ENCODE measurements around the gene ZBTB21. TPM values are rescaled to one million over a fixed set of nuclear protein-coding genes. Genes with fewer than 3 reads are reported as not detected.
"Not testable (repeated sequence)": the region's sequence is repeated elsewhere in the genome, so short reads cannot be mapped to it uniquely, and the experiment has no call there.

The ZBTB21 gene
- total RNA-seq, 1 donor from 2014 or later: 3.7 TPM

DNA sequence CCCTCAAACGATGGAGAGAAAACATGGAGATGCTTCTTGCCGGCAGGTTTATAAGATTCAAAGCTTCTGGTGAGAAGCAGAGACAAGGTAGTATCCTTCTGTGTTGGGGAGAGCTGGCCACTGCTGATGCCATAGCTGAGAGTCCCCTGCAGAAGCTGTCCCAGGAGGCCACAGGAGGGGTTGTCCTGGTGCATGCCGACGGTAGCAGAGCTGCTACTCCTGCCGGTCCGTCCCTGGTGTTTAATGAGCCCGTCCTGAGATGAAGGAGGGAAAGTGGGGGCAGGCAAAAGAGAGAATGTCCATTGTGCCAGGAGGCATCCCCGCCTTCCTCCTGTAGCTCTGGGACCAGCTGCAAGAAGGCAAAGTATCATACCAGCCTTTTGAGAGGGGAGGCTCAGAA lies 46.0 kb downstream of the ZBTB21 start:
- Histone ChIP-seq H3K27ac (ENCODE audit: low read depth, low read length) (no peak overlapping the region), H3K9ac (ENCODE audit: low read depth in 1 of 3, low read length in 3 of 3) (no peak overlapping the region), H3K4me3 (ENCODE audit: low read length in 3 of 3) (no peak overlapping the region), H3K9me3 (ENCODE audit: control insufficient read depth in 3 of 3, low read length in 3 of 3) (no peaks in the 10 kb centered on the region), H3K27me3 (ENCODE audit: control insufficient read depth in 3 of 3, insufficient read depth in 3 of 3, low read length in 3 of 3) (peaks cover 0 to 11% (median 8%) of the 10 kb centered on the region in 3 donors), H3K4me1 (ENCODE audit: control insufficient read depth in 3 of 3, insufficient read depth in 3 of 3, low read length in 3 of 3) (no peaks in the 10 kb centered on the region), H3K36me3 (ENCODE audit: control insufficient read depth in 3 of 3, insufficient read depth in 3 of 3, low read length in 3 of 3) (no peaks in the 10 kb centered on the region)

DNA sequence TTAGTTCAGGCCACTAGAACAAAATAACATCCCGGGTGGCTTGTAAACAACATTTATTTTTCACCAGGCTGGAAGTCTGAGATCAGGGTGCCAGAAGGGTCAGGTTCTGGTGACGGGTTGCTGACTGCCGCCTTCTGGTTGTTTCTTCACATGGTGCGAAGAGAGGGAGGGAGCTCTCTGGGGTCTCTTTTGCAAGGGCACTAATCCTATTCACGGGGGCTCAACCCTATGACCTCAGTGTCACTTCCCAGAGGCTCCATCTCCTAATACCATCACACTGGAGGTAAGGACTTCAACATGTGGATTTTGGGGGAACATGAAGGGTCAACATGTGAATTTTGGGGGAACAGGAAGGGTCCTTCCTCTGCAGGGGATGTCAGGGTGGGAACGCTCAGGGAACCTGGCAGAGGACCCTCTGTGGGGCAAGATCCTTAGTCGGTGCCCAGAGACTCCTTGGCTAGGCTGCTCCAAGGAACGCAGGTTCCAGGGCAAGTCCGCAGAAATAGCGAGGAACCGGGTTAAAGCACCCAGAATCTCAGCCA lies 47.7 kb downstream of the ZBTB21 start:
- no peaks in the 10 kb centered on the region for H3K36me3 ChIP-seq (ENCODE audit: control insufficient read depth in 3 of 3, insufficient read depth in 3 of 3, low read length in 3 of 3)
- H3K9ac ChIP-seq (ENCODE audit: low read depth in 1 of 3, low read length in 3 of 3): no peak overlapping the region
- H3K27ac ChIP-seq (ENCODE audit: low read depth, low read length): no peak overlapping the region
- no peak overlapping the region for H3K4me3 ChIP-seq (ENCODE audit: low read length in 3 of 3)
- H3K27me3 ChIP-seq (ENCODE audit: control insufficient read depth in 3 of 3, insufficient read depth in 3 of 3, low read length in 3 of 3): peaks cover 0 to 11% (median 8%) of the 10 kb centered on the region in 3 donors
- H3K4me1 ChIP-seq (ENCODE audit: control insufficient read depth in 3 of 3, insufficient read depth in 3 of 3, low read length in 3 of 3): peaks cover 11 to 13% (median 13%) of the 10 kb centered on the region in 3 donors
- H3K9me3 ChIP-seq (ENCODE audit: control insufficient read depth in 3 of 3, low read length in 3 of 3): no peaks in the 10 kb centered on the region

DNA sequence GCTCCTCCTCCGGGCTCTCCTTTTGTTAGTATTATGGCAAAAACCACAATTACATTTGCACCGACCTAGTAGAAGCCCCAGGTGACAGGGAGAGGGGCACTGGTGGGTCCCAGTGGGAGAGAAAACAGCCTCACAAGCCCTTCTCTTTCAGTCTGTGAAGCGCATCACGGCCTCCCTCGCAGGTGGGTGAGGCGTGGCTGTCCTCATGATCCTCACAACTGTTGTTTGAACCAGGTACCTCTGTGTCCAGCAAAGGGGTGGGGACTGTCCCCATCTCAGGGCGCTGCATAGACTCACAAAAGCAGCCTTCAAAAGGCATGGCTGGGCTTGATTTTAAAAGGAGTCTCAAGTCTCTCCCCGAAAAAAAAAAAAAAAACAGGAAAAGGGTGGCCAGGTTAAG lies 48.4 kb downstream of the ZBTB21 start:
- no peak overlapping the region for H3K27ac ChIP-seq (ENCODE audit: low read depth, low read length)
- peaks cover 0 to 11% (median 8%) of the 10 kb centered on the region in 3 donors for H3K27me3 ChIP-seq (ENCODE audit: control insufficient read depth in 3 of 3, insufficient read depth in 3 of 3, low read length in 3 of 3)
- no peak overlapping the region for H3K4me3 ChIP-seq (ENCODE audit: low read length in 3 of 3)
- H3K4me1 ChIP-seq (ENCODE audit: control insufficient read depth in 3 of 3, insufficient read depth in 3 of 3, low read length in 3 of 3): peaks cover 19 to 20% (median 19%) of the 10 kb centered on the region in 3 donors
- H3K36me3 ChIP-seq (ENCODE audit: control insufficient read depth in 3 of 3, insufficient read depth in 3 of 3, low read length in 3 of 3): no peaks in the 10 kb centered on the region
- H3K9ac ChIP-seq (ENCODE audit: low read depth in 1 of 3, low read length in 3 of 3): no peak overlapping the region
- H3K9me3 ChIP-seq (ENCODE audit: control insufficient read depth in 3 of 3, low read length in 3 of 3): no peaks in the 10 kb centered on the region

DNA sequence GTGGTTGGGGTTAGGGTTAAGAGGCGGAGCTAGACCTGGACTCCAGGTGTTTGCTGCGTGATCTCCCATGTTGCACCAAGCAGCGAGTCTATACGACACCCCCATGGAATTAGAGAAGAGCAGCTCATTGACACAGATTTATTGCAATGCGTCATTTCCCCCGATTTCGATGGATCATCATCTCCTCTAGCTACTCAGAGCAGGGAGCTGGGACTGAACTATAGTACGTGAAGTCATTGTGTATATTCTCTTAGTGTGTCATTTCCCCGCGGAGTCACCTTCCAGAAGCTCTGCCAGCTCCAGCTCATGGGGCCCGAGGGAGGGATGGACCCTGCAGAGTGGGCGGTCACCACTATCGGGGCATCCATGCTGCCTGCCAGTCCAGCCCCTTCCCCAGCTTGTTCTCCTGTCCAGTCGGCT lies 48.9 kb downstream of the ZBTB21 start:
- H3K4me3 ChIP-seq (ENCODE audit: low read length in 3 of 3): no peak overlapping the region
- no peak overlapping the region for H3K27ac ChIP-seq (ENCODE audit: low read depth, low read length)
- peaks cover 0 to 11% (median 8%) of the 10 kb centered on the region in 3 donors for H3K27me3 ChIP-seq (ENCODE audit: control insufficient read depth in 3 of 3, insufficient read depth in 3 of 3, low read length in 3 of 3)
- H3K36me3 ChIP-seq (ENCODE audit: control insufficient read depth in 3 of 3, insufficient read depth in 3 of 3, low read length in 3 of 3): no peaks in the 10 kb centered on the region
- H3K9ac ChIP-seq (ENCODE audit: low read depth in 1 of 3, low read length in 3 of 3): no peak overlapping the region
- H3K4me1 ChIP-seq (ENCODE audit: control insufficient read depth in 3 of 3, insufficient read depth in 3 of 3, low read length in 3 of 3): peaks cover 20% of the 10 kb centered on the region in 3 donors
- no peaks in the 10 kb centered on the region for H3K9me3 ChIP-seq (ENCODE audit: control insufficient read depth in 3 of 3, low read length in 3 of 3)

DNA sequence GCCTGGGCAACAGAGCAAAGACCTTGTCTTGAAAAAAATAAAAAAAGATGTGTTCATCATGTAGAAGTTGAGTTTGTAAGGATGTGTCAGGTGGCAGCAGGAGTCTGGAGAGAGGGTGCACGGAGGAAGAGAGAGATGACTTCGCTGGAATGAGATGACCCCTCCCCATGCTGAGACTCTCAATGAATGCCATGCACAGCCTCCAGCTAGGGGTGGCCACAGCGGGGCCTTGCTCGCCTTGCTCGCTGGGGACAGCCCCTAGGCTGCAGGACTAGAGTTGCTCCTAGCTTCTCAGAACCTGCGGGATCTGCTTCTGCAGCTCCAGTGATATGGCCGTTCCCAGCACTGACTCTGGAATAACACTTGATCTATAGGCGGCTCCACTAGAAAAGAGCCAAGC lies 49.8 kb downstream of the ZBTB21 start:
- Histone ChIP-seq H3K27me3 (ENCODE audit: control insufficient read depth in 3 of 3, insufficient read depth in 3 of 3, low read length in 3 of 3) (peaks cover 0 to 11% (median 8%) of the 10 kb centered on the region in 3 donors), H3K9ac (ENCODE audit: low read depth in 1 of 3, low read length in 3 of 3) (no peak overlapping the region), H3K27ac (ENCODE audit: low read depth, low read length) (no peak overlapping the region), H3K9me3 (ENCODE audit: control insufficient read depth in 3 of 3, low read length in 3 of 3) (no peaks in the 10 kb centered on the region), H3K36me3 (ENCODE audit: control insufficient read depth in 3 of 3, insufficient read depth in 3 of 3, low read length in 3 of 3) (no peaks in the 10 kb centered on the region), H3K4me1 (ENCODE audit: control insufficient read depth in 3 of 3, insufficient read depth in 3 of 3, low read length in 3 of 3) (peaks cover 20% of the 10 kb centered on the region in 3 donors), H3K4me3 (ENCODE audit: low read length in 3 of 3) (no peak overlapping the region)

DNA sequence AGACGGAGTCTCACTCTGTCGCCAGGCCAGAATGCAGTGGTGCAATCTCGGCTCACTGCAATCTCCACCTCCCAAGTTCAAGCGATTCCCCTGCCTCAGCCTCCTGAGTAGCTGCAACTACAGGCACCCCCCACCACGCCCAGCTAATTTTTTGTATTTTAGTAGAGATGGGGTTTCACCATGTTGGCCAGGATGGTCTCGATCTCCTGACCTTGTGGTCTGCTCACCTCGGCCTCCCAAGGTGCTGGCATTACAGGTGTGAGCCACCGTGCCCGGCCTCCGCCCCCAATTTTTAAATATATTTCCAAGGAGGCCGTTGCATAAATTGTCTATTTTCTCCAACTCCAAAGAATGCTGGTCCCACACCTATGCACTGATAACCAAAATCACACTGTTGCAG lies 50.5 kb downstream of the ZBTB21 start:
- not testable (repeated sequence) for H3K27ac ChIP-seq (ENCODE audit: low read depth, low read length); H3K4me3 ChIP-seq (ENCODE audit: low read length in 3 of 3); H3K9me3 ChIP-seq (ENCODE audit: control insufficient read depth in 3 of 3, low read length in 3 of 3); H3K36me3 ChIP-seq (ENCODE audit: control insufficient read depth in 3 of 3, insufficient read depth in 3 of 3, low read length in 3 of 3); H3K9ac ChIP-seq (ENCODE audit: low read depth in 1 of 3, low read length in 3 of 3)
- peaks cover 0 to 10% (median 8%) of the 10 kb centered on the region in 3 donors for H3K27me3 ChIP-seq (ENCODE audit: control insufficient read depth in 3 of 3, insufficient read depth in 3 of 3, low read length in 3 of 3)
- peaks cover 20 to 24% (median 20%) of the 10 kb centered on the region in 3 donors for H3K4me1 ChIP-seq (ENCODE audit: control insufficient read depth in 3 of 3, insufficient read depth in 3 of 3, low read length in 3 of 3)

DNA sequence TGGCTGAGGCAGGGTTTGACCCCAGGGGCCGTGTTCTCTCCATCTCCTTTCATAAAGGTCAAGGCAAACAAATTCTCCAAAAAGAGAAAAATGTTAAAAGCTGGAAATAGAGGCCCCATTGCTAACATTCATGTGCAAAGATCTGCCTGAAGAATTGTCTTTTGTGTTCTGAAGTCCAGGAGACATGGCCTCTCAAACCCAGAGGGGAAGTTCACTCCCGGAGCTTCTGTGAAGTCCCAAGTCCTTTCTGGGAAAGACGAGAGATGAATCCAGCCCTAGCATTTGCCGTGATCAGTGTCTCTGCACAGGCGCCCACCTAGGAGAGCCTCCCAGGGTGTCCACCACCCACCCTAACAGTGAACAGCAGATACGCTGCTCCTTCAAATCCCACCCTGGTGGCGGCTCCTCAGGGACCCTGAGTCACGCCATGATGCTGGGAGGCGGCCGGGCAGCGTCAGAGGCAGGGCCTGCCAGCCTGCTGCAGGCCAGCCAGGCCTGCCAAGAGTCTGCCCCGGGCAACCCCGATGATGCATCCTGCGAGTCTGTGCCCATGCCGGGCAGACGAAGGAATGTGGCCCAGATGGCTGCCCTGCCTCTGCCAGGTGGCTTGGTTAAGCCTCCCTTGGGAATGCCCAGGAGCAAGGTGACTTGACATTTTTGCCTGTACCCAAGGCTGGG lies 51.1 kb downstream of the ZBTB21 start:
- Histone ChIP-seq H3K36me3 (ENCODE audit: control insufficient read depth in 3 of 3, insufficient read depth in 3 of 3, low read length in 3 of 3) (no peaks in the 10 kb centered on the region), H3K4me3 (ENCODE audit: low read length in 3 of 3) (no peak overlapping the region), H3K27me3 (ENCODE audit: control insufficient read depth in 3 of 3, insufficient read depth in 3 of 3, low read length in 3 of 3) (peaks cover 0 to 4% (median 3%) of the 10 kb centered on the region in 3 donors), H3K4me1 (ENCODE audit: control insufficient read depth in 3 of 3, insufficient read depth in 3 of 3, low read length in 3 of 3) (peaks cover 23 to 31% (median 27%) of the 10 kb centered on the region in 3 donors), H3K9me3 (ENCODE audit: control insufficient read depth in 3 of 3, low read length in 3 of 3) (no peaks in the 10 kb centered on the region), H3K27ac (ENCODE audit: low read depth, low read length) (peak overlapping the region; percentile 54), H3K9ac (ENCODE audit: low read depth in 1 of 3, low read length in 3 of 3) (peak overlapping the region in 1 of 3 donors; percentile 33)

DNA sequence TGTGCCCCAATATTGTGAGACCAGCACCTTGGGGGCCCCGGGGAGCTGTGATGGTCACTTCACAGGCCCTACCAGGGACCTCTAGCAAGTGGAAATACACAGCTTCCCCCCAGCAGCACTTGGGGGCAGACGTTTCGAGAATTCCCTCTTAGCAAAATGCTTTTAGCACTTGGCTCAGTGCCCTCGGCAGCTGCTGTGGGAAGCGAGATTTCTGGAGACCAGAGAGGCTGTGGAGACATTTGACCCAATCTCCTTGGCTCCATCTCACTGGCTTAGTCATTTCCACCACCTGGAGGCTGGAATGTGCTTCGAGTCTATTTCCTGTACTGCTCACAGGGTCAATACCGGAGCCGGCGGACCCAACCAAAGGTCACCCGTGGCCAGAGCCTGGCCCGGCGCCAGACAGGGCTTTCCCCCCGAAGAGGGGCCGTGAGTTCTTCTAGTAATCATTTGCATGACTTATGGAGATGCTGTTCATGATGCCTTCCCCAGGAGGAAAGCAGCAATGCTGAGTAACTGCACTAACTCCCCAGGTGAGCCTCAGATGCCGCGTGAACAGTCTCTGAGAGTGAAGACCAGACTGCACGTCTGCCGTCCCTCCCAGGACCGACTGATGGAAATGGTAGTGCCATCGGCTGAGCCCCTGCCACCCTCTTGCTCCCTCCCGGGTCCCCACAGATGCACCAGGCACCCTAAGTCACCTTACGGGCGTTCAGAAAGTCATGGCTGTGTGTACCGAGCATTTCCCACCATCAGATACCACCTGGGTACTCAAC lies 52.0 kb downstream of the ZBTB21 start:
- H3K9me3 ChIP-seq (ENCODE audit: control insufficient read depth in 3 of 3, low read length in 3 of 3): no peaks in the 10 kb centered on the region
- peak overlapping the region; percentile 54 for H3K27ac ChIP-seq (ENCODE audit: low read depth, low read length)
- H3K4me1 ChIP-seq (ENCODE audit: control insufficient read depth in 3 of 3, insufficient read depth in 3 of 3, low read length in 3 of 3): peaks cover 23 to 33% (median 27%) of the 10 kb centered on the region in 3 donors
- H3K36me3 ChIP-seq (ENCODE audit: control insufficient read depth in 3 of 3, insufficient read depth in 3 of 3, low read length in 3 of 3): no peaks in the 10 kb centered on the region
- no peak overlapping the region for H3K9ac ChIP-seq (ENCODE audit: low read depth in 1 of 3, low read length in 3 of 3)
- H3K4me3 ChIP-seq (ENCODE audit: low read length in 3 of 3): peak overlapping the region in 2 of 3 donors; percentile 12 to 22
- peaks cover 0 to 4% (median 3%) of the 10 kb centered on the region in 3 donors for H3K27me3 ChIP-seq (ENCODE audit: control insufficient read depth in 3 of 3, insufficient read depth in 3 of 3, low read length in 3 of 3)

DNA sequence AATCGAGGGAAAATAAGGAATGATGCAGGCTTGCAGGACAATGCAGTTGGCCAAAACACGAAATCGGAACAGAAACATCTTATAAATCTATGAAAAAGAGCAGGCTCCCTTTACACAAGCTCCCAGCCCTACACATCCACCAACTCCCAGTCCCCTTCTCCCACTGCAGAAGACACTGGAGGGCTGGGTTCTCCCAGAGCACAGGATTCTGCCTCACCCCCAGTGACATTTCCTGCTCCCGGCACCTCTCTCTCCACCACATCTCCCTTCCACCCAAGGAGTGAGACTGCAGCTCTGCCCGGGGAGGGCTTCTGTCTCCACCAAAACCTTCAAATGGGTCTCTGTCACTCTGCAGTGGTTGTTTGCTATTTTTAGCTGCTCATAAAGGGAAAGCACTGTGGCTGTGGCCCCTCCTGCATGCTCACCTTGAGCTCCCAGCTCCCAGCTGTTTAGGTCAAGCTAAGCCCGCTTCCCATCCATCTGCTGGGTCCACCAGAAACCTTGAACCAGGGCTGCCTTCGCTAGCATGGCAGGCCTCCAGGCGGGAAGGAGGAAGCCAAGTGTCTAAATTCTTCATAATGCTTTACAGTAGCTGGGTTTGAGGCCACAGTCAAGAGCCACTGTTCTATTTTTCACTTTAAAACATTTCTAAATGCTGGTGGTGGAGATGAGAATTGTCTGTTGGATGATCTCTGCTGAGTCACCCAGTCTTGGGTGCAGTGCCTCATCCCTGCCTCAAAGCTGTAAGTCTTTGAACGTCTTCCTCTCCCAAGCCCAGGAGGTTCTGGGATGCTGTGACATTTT lies 53.0 kb downstream of the ZBTB21 start:
- Histone ChIP-seq H3K27ac (ENCODE audit: low read depth, low read length) (peak overlapping the region; percentile 54), H3K4me3 (ENCODE audit: low read length in 3 of 3) (no peak overlapping the region), H3K4me1 (ENCODE audit: control insufficient read depth in 3 of 3, insufficient read depth in 3 of 3, low read length in 3 of 3) (peaks cover 32 to 44% (median 37%) of the 10 kb centered on the region in 3 donors), H3K36me3 (ENCODE audit: control insufficient read depth in 3 of 3, insufficient read depth in 3 of 3, low read length in 3 of 3) (no peaks in the 10 kb centered on the region), H3K27me3 (ENCODE audit: control insufficient read depth in 3 of 3, insufficient read depth in 3 of 3, low read length in 3 of 3) (peaks cover 0 to 3% (median 0%) of the 10 kb centered on the region in 3 donors), H3K9ac (ENCODE audit: low read depth in 1 of 3, low read length in 3 of 3) (no peak overlapping the region), H3K9me3 (ENCODE audit: control insufficient read depth in 3 of 3, low read length in 3 of 3) (no peaks in the 10 kb centered on the region)

All from skeletal muscle tissue (tissue), 4 donors.